ENCODE measurements around the gene ZNF677.

DNA sequence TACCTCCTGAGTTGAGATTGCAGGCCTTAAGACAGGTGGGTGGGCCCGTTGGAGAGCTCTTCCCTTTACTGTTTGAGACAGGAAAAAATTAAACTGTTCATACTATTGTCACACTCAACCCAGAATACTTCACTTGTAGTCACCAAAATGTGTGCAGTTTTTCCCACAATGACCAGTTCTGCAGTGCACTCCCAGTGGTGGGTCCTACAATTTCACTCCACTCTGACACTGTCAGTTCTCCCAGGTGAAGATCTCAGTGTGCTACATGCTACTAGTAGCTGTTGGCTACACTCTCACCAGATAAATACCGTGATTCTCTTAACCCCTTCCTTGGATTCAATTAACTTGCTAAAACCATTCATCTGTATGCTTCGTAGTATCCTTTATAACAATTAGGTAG, 64.4 kb downstream of the ZNF677 start:
- no peak for TF ChIP-seq POLR2A (IDR thresholded peaks at IDR 0.05)
- TF ChIP-seq, protein P1, sequence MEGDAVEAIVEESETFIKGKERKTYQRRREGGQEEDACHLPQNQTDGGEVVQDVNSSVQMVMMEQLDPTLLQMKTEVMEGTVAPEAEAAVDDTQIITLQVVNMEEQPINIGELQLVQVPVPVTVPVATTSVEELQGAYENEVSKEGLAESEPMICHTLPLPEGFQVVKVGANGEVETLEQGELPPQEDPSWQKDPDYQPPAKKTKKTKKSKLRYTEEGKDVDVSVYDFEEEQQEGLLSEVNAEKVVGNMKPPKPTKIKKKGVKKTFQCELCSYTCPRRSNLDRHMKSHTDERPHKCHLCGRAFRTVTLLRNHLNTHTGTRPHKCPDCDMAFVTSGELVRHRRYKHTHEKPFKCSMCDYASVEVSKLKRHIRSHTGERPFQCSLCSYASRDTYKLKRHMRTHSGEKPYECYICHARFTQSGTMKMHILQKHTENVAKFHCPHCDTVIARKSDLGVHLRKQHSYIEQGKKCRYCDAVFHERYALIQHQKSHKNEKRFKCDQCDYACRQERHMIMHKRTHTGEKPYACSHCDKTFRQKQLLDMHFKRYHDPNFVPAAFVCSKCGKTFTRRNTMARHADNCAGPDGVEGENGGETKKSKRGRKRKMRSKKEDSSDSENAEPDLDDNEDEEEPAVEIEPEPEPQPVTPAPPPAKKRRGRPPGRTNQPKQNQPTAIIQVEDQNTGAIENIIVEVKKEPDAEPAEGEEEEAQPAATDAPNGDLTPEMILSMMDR (IDR thresholded peaks at IDR 0.05), result no peak
